Activated T-cell treated with anti-CD3 and anti-CD28 coated beads, Interleukin-2, amount 50 U/mL, for 24 hours (primary cell): ENCODE data around the gene SLC35B1.
A peak's percentile ranks its signal among the peaks of the same experiment; 100 is the strongest.
"Not testable (repeated sequence)": the region's sequence is repeated elsewhere in the genome, so short reads cannot be mapped to it uniquely, and the experiment has no call there.

Experiments used
- DNase-seq: peaks from one replicate; pipeline ENCODE4 v3.0.0-alpha.2; 2020
- H3K27ac Mint-ChIP-seq: 2 replicates; pipeline ENCODE4 v1.8.0; 2020; ENCODE audit warnings: mild to moderate bottlenecking, mixed read lengths
- H3K27me3 Mint-ChIP-seq: 2 replicates; pipeline ENCODE4 v1.8.0; 2020; ENCODE audit warnings: mixed read lengths
- H3K36me3 Mint-ChIP-seq: 2 replicates; pipeline ENCODE4 v1.8.0; 2020; ENCODE audit warnings: low read depth, mixed read lengths
- H3K4me1 Mint-ChIP-seq: 2 replicates; pipeline ENCODE4 v1.8.0; 2020; ENCODE audit warnings: low read depth, mixed read lengths
- H3K4me3 Mint-ChIP-seq: 2 replicates; pipeline ENCODE4 v1.8.0; 2020; ENCODE audit warnings: mild to moderate bottlenecking, moderate library complexity, mixed read lengths
- H3K9me3 Mint-ChIP-seq: 2 replicates; pipeline ENCODE4 v1.8.0; 2020; ENCODE audit warnings: mixed read lengths

The SLC35B1 gene

GRCh38 chr17:49724552-49724951 lies 16.8 kb upstream of the SLC35B1 start:
- H3K36me3 Mint-ChIP-seq = peaks cover 65% of the 10 kb centered on the region
- DNase-seq, H3K4me3 Mint-ChIP-seq, H3K9me3 Mint-ChIP-seq, H3K27me3 Mint-ChIP-seq: not testable (repeated sequence)
- peak overlapping the region; percentile 78 for H3K27ac Mint-ChIP-seq
- peaks cover 43% of the 10 kb centered on the region for H3K4me1 Mint-ChIP-seq

GRCh38 chr17:49723423-49723822 lies 15.7 kb upstream of the SLC35B1 start:
- Mint-ChIP-seq H3K27ac (peak overlapping the region; percentile 78), H3K9me3 (no peaks in the 10 kb centered on the region), H3K4me3 (no peak overlapping the region), H3K27me3 (no peaks in the 10 kb centered on the region), H3K4me1 (peaks cover 34% of the 10 kb centered on the region), H3K36me3 (peaks cover 73% of the 10 kb centered on the region)
- no peak for DNase-seq

- Mint-ChIP-seq H3K27ac (peak overlapping the region; percentile 71), H3K27me3 (no peaks in the 10 kb centered on the region), H3K9me3 (no peaks in the 10 kb centered on the region), H3K4me1 (peaks cover 36% of the 10 kb centered on the region), H3K4me3 (no peak overlapping the region), H3K36me3 (peaks cover 73% of the 10 kb centered on the region)
- DNase-seq = no peak
Measured at GRCh38 chr17:49722066-49722465, 14.3 kb upstream of the SLC35B1 start.

GRCh38 chr17:49717371-49717861 lies 9.7 kb upstream of the SLC35B1 start:
- H3K4me3 Mint-ChIP-seq = peak overlapping the region; percentile 50
- H3K36me3 Mint-ChIP-seq = peaks cover 84% of the 10 kb centered on the region

GRCh38 chr17:49716668-49717364 lies 9.1 kb upstream of the SLC35B1 start:
- H3K4me1 Mint-ChIP-seq = peaks cover 45% of the 10 kb centered on the region
- H3K4me3 Mint-ChIP-seq = no peak overlapping the region
- DNase-seq = no peak
- H3K27ac Mint-ChIP-seq = peak overlapping the region; percentile 91
- H3K27me3 Mint-ChIP-seq = no peaks in the 10 kb centered on the region
- H3K36me3 Mint-ChIP-seq = peaks cover 86% of the 10 kb centered on the region
- no peaks in the 10 kb centered on the region for H3K9me3 Mint-ChIP-seq

More at GRCh38 chr17:49717371-49717861, 9.7 kb upstream of the SLC35B1 start:
- no peaks in the 10 kb centered on the region for H3K27me3 Mint-ChIP-seq
- H3K27ac Mint-ChIP-seq = peak overlapping the region; percentile 91
- peaks cover 46% of the 10 kb centered on the region for H3K4me1 Mint-ChIP-seq
- DNase-seq = peak; percentile 58
- no peaks in the 10 kb centered on the region for H3K9me3 Mint-ChIP-seq

GRCh38 chr17:49715717-49716279 lies 8.0 kb upstream of the SLC35B1 start:
- H3K4me1 Mint-ChIP-seq = peaks cover 45% of the 10 kb centered on the region
- no peaks in the 10 kb centered on the region for H3K9me3 Mint-ChIP-seq
- H3K4me3 Mint-ChIP-seq = peak overlapping the region; percentile 41
- DNase-seq = peak; percentile 50
- no peaks in the 10 kb centered on the region for H3K27me3 Mint-ChIP-seq
- peak overlapping the region; percentile 91 for H3K27ac Mint-ChIP-seq
- H3K36me3 Mint-ChIP-seq = peaks cover 85% of the 10 kb centered on the region

- H3K27ac Mint-ChIP-seq = peak overlapping the region; percentile 91
- peaks cover 45% of the 10 kb centered on the region for H3K4me1 Mint-ChIP-seq
- H3K36me3 Mint-ChIP-seq = peaks cover 87% of the 10 kb centered on the region
- H3K4me3 Mint-ChIP-seq = peak overlapping the region; percentile 41
- no peak for DNase-seq
- no peaks in the 10 kb centered on the region for H3K9me3 Mint-ChIP-seq
- H3K27me3 Mint-ChIP-seq = no peaks in the 10 kb centered on the region
Measured at GRCh38 chr17:49715216-49715615, 7.5 kb upstream of the SLC35B1 start.

GRCh38 chr17:49708515-49709183 lies 885 bp upstream of the SLC35B1 start:
- peaks cover 67% of the 10 kb centered on the region for H3K36me3 Mint-ChIP-seq
- no peaks in the 10 kb centered on the region for H3K9me3 Mint-ChIP-seq
- peak overlapping the region; percentile 97 for H3K27ac Mint-ChIP-seq
- DNase-seq = peak; percentile 37
- H3K4me3 Mint-ChIP-seq = peak overlapping the region; percentile 91
- no peaks in the 10 kb centered on the region for H3K27me3 Mint-ChIP-seq
- peaks cover 52% of the 10 kb centered on the region for H3K4me1 Mint-ChIP-seq

- DNase-seq = peak; percentile 40
- H3K36me3 Mint-ChIP-seq = peaks cover 70% of the 10 kb centered on the region
- peaks cover 50% of the 10 kb centered on the region for H3K4me1 Mint-ChIP-seq
- H3K9me3 Mint-ChIP-seq = no peaks in the 10 kb centered on the region
- peak overlapping the region; percentile 97 for H3K27ac Mint-ChIP-seq
- H3K27me3 Mint-ChIP-seq = no peaks in the 10 kb centered on the region
- H3K4me3 Mint-ChIP-seq = peak overlapping the region; percentile 91
Measured at GRCh38 chr17:49707246-49707607, 537 bp downstream of the SLC35B1 start.

GRCh38 chr17:49705254-49705653 lies 2.5 kb downstream of the SLC35B1 start:
- DNase-seq = no peak
- Mint-ChIP-seq H3K27me3 (no peaks in the 10 kb centered on the region), H3K36me3 (peaks cover 73% of the 10 kb centered on the region), H3K4me3 (no peak overlapping the region), H3K4me1 (peaks cover 51% of the 10 kb centered on the region), H3K9me3 (no peaks in the 10 kb centered on the region), H3K27ac (peak overlapping the region; percentile 97)

GRCh38 chr17:49703557-49704277 lies 4.0 kb downstream of the SLC35B1 start:
- peaks cover 81% of the 10 kb centered on the region for H3K36me3 Mint-ChIP-seq

GRCh38 chr17:49700960-49701359 lies 6.8 kb downstream of the SLC35B1 start:
- Mint-ChIP-seq H3K4me3 (no peak overlapping the region), H3K36me3 (peaks cover 66% of the 10 kb centered on the region), H3K4me1 (peaks cover 28% of the 10 kb centered on the region), H3K9me3 (no peaks in the 10 kb centered on the region), H3K27ac (peak overlapping the region; percentile 67), H3K27me3 (no peaks in the 10 kb centered on the region)
- no peak for DNase-seq

More at GRCh38 chr17:49703557-49704277, 4.0 kb downstream of the SLC35B1 start:
- Mint-ChIP-seq H3K27me3 (no peaks in the 10 kb centered on the region), H3K4me1 (peaks cover 38% of the 10 kb centered on the region), H3K27ac (peak overlapping the region; percentile 79), H3K4me3 (no peak overlapping the region), H3K9me3 (no peaks in the 10 kb centered on the region)
- no peak for DNase-seq

- no peak overlapping the region for H3K4me3 Mint-ChIP-seq
- peaks cover 28% of the 10 kb centered on the region for H3K4me1 Mint-ChIP-seq
- no peaks in the 10 kb centered on the region for H3K9me3 Mint-ChIP-seq
- peaks cover 57% of the 10 kb centered on the region for H3K36me3 Mint-ChIP-seq
- H3K27ac Mint-ChIP-seq = peak overlapping the region; percentile 67
- H3K27me3 Mint-ChIP-seq = no peaks in the 10 kb centered on the region
- DNase-seq = no peak
Measured at GRCh38 chr17:49699966-49700575, 7.7 kb downstream of the SLC35B1 start.

- peaks cover 26% of the 10 kb centered on the region for H3K4me1 Mint-ChIP-seq
- no peak for DNase-seq
- no peak overlapping the region for H3K4me3 Mint-ChIP-seq
- H3K36me3 Mint-ChIP-seq = peaks cover 37% of the 10 kb centered on the region
- no peaks in the 10 kb centered on the region for H3K27me3 Mint-ChIP-seq
- no peaks in the 10 kb centered on the region for H3K9me3 Mint-ChIP-seq
- H3K27ac Mint-ChIP-seq = no peak overlapping the region
Measured at GRCh38 chr17:49698005-49698404, 9.8 kb downstream of the SLC35B1 start.
